EL (cell line): Measurements from ENCODE around the gene PCGF1.
A peak's percentile ranks its signal among the peaks of the same experiment; 100 is the strongest.

ENCODE experiments used
- DNase-seq: peaks from one replicate; pipeline ENCODE4 v3.0.0-alpha.2; 2016

Gene PCGF1

DNA sequence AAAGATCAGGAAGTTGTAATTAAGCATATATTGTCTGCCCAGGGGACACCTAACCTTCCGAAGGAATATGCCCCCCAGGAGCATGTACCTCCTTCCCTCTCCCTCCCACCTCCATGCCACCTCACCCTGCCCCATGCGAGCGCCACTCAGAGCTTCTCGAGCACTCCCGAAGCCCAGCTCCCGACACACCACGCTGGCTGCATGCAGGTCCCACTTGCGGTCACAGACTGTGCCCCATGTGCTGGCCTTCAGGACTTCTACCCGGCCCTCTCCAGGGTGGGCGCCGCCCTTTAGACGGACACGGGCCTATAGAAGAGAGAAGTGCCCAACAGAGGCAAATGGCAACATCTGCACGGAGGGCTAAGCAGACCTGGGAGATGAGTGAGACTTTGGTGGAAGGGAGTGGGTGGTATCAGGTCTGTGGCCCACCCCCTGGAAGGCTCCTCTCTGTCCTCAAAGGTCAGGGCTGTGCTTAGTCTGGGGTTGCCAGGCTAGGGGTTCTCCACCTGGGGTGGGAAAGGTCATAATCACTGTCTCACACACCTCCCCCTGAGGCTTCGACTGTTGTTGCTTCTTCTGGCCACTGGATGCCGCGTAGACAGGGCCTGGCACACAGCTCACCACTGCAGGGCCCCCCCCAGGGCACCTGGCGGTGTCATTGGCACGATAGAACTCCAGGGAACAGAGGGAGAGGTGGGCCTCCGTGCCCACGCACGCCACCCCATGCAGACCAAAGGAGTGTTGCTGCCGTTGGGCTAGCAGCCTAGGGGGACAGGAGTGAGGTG lies 28.9 kb upstream of the PCGF1 start:
- no peak for DNase-seq

DNA sequence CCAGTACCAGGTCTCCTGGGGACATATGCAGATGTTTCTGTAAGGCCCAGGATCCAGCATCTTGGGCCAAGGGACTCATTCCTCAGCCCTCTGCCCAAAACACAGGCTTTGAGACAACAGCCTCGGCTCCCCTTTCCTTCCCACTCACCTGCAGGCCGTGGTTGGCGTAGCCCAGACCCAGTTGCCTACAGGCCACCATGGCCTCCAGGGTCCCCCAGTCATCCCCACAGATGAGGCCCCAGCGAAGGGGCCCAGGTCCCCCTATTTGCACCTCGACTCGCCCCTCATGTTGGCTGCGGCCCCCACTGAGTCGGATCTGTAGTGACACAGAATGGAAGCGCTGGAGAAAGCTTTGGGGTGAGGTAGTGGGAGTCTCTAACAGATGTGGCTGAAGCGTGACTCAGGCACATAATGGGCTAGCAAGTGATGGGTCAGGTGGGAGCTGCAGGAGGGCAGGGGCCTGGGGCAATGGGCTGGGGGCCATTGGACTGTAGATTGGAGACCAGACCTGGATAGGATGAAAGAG lies 28.0 kb upstream of the PCGF1 start:
- no peak for DNase-seq

DNA sequence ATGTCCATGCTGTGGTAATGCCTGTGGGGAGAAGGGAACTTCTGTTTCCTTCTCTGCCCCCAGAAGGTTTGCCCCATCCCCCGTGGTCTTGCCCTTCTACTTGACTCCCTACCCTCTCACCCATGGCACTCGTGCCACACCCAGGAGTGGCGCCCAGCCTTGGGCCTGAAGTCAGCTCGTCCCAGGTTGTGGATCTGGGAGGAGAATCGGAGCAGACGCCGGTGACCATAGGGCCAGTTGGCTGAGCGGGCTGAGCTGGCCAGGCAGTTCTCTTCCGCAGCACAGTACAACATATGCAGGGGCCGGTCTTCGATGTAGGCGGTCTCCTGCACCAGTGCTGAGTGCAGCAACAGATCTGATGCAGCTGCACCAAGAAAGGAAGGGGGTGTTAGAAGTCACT lies 26.9 kb upstream of the PCGF1 start:
- no peak for DNase-seq

DNA sequence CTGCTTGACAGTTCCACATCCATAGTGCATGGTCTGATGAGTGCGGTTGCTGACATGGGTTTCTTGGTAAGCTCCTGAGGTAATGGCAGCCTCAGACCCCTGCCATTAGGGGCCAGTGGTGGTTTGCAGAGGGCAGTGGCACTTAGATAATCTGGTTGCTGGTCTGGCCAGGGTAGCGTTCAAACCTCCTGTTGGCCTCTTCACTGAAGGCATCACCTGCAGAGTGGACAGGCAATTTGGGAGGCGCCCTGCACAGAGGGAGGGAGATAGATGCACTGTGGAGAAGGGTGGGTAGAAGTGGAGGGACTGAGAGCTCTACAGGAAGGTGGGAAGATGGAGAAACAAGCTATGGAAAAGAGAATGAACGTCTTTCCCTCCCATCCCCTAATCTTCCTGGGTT lies 26.0 kb upstream of the PCGF1 start:
- DNase-seq, result no peak

DNA sequence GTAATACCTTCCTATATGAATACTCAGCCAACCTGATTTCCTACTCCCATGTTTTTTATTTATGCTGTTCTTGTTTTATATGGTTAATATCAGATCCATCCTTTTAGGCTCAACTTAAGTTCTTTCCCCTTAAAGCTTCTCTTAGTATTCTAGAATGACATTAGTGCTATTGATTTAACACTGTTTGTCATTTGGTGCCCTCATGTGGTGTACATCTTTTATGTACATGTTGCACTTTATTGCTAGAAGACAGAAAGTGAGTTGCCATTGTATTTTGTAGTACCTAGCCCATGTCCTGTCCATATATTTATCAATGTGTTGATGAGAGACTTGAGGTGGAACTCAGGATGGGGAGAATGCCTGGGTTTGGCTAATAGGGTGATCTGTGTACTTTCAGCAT lies 24.7 kb upstream of the PCGF1 start:
- DNase-seq, result peak; percentile 46

DNA sequence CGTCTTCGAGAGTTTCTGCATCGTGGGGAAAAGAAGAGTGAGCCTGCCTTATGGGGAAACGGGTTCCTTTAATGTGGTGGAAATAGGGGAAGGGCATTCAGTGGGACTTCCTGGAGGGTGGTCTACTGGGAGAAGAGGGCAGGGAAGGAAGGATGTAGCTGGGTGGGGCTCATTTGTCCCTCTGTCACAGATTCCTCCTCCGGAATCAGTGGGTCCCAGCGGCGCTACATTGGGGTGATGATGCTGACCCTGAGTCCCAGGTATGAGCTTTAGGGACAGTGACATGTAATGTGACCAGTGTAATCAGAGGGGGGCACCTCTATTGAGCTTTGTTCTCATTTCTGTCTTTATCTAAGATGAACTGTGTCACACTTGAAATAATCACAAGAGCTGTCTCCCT lies 24.2 kb upstream of the PCGF1 start:
- no peak for DNase-seq

DNA sequence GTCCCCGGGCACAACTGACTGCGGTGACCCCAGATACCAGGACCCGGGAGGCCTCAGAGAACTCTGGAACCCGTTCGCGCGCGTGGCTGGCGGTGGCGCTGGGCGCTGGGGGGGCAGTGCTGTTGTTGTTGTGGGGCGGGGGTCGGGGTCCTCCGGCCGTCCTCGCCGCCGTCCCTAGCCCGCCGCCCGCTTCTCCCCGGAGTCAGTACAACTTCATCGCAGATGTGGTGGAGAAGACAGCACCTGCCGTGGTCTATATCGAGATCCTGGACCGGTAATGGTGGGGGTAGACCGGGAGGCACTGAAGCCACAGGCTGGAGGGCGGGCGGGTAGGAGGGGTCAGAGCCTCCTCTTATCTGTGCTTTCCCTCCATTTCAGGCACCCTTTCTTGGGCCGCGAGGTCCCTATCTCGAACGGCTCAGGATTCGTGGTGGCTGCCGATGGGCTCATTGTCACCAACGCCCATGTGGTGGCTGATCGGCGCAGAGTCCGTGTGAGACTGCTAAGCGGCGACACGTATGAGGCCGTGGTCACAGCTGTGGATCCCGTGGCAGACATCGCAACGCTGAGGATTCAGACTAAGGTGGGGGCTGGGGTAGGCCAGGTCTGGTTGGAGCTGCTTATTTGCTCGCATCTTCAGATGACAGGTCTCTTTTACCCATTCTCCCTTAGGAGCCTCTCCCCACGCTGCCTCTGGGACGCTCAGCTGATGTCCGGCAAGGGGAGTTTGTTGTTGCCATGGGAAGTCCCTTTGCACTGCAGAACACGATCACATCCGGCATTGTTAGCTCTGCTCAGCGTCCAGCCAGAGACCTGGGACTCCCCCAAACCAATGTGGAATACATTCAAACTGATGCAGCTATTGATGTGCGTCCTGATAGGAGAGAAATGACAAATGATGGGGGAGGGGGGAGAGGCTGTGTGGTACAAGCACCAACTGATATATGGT lies 23.0 kb upstream of the PCGF1 start:
- peak; percentile 65 for DNase-seq

DNA sequence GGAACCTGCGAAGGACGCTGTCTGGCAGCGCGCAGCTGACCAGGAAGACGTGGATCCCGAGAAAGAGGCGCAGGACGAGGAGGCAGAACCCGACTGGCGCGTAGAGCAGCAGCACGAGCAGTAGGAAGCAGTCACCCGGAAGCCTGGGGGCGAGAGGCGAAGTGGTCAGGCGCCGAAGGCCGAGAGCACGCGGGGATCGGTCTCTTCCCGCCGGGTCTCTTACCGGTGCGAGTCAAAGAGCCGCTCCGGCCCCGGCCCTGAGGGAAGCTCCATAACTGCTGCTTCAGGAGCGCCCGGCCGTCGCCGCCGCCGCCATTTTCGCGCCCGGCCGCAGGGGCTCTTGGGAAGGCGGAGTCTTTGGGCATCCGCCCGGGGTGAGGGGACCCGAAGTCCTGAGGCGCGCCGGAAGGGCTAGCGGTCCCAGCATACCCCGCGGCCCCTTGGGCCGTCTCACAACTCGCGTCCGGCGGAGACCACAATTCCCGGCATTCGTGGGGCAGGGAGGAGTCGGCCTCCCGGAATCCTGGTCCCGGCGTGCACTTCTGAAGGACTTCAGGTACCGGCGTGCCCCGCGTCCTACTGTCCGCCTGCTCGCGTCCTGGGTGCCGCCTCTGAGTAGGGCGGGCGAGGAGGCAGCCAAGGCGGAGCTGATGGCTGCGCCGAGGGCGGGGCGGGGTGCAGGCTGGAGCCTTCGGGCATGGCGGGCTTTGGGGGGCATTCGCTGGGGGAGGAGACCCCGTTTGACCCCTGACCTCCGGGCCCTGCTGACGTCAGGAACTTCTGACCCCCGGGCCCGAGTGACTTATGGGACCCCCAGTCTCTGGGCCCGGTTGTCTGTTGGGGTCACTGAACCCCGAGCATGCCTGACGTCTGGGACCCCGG lies 22.1 kb upstream of the PCGF1 start, which contains the start of the genes AUP1 and HTRA2:
TSS of gene AUP1 (minus strand) at position 350 of the 882 bp plus-strand sequence. CDS start at position 273, 77 bp downstream.
TSS of gene HTRA2 (plus strand) at position 577 of the 882 bp plus-strand sequence. CDS start at position 651, 74 bp downstream.
- DNase-seq, result peak; percentile 99

DNA sequence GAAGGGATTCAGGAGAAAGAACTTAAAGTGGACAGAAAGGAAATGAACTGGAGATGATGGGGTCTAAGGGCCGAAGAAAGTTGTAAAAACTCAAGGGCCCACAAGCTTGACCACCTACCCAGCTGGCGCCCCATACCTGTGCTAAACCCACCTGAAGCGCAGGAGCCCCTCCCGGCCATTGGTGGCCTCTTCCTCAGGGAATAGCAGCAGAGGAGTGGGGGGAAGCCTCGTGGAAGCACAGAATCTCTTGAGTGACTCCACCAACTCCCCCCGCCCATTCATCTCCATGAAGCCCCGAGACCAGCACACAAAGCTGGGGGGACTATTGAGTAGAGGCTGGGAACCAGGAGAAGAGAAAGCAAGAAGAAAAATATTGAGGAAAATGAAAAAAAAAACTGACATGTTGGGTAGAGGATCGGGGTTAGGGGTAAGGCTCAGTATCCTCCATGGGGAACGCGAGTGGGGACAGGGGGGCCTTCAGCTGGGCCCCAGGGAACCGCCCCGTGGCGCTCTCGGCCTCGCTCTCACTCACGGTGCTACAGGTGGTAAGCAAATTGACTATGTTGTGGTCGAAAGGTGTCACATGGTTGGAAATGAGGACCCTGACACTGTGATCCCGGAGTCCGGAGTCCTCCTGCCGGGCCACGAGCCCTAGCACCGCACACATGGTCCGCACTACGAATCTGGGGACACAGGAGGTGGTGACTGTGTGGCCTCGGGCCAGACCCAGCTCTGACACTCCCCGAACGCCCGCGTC lies 21.3 kb upstream of the PCGF1 start:
- DNase-seq, result no peak

DNA sequence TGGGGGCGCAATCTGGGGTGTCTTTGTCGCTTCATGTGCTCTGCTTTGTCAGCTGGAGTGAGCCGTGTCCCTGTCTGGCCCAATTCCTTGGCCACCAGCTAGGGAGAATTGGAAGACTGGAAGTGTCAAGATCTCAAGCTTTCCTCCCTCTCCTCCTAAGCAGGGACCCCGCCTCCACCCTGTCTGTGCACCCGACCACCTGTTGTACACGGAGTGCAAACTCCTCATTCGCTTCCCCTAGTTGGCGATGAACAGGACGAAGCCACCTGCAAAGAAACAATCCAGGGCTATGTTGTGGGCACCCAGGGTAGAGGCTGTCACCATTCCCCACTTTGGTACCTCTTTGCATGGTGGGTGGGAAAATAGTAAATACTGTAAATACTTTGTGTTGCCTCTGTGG lies 20.2 kb upstream of the PCGF1 start:
- DNase-seq, result no peak

DNA sequence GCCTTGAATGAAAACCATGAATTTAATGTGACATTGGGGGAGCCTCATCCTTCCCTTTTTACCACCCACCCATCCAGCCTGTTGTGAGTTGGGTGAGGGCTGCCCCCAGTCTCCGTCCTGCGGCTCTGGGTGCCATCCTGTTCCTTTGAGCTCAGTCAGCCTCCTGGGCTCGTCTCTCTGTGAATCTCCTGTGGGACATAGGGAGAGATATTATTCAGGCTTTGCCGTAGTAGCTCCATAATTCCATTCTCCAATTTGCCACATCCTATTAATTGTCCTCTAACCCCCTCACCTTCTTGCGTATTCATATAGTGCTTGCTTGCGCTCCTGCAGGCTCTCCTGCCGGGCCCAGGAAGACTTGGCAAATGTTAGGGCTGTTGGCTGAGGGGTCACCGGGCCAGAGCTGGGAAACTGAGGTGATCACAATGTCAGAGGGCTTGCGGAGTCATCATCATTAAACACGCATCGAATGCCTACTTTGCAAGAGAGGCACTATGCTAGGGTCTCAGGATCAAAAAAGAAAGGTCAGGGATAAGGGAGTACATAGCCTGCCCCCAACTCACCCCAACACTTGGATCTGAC lies 19.2 kb upstream of the PCGF1 start:
- no peak for DNase-seq

DNA sequence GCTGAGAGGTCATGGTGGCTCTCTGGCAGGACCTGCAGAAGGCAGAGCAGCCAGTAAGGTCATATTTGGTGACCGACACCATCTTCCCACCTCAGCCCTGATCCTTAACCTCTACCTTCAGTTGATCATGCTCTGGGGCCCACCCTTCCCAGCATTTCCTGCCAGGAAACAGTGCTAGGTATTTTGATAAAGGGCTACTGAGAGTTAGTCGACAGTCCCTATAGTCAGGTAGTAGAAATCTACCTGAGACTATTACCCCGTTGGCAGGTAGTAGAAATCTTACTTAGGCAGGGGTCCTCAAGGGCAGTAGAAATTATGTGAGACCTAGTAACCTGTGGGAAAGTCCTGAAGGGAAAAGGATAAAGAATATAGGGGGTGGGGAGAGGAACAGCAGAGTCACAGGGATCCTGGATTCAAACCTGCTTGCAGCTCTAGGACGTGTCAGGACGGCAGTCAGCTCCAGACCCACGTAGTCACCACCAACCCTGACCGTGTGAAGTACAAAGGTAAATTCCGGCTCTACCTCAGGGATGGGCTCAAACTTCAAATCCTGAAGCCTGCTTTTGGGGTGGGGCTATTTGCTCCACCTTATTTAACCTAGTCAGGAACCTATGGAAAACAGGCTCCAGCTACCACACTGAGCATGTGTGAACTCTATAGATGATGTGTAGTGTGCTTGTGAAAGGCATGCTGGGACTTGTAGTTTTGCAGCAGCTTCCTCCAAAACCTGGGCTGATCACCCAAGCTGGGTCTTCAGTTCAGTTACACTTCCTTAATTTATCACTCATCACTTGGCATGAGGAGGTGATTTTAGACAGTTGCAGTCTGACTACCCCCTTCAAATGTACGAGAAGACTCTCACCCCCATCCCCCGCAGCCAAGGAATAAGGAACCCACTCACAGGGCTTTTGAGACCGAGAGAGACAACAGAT lies 18.5 kb upstream of the PCGF1 start, which contains the start of gene DQX1:
TSS of gene DQX1 (minus strand) at position 515 of the 932 bp plus-strand sequence. CDS start at position 13, 502 bp downstream.
- DNase-seq, result peak; percentile 36

DNA sequence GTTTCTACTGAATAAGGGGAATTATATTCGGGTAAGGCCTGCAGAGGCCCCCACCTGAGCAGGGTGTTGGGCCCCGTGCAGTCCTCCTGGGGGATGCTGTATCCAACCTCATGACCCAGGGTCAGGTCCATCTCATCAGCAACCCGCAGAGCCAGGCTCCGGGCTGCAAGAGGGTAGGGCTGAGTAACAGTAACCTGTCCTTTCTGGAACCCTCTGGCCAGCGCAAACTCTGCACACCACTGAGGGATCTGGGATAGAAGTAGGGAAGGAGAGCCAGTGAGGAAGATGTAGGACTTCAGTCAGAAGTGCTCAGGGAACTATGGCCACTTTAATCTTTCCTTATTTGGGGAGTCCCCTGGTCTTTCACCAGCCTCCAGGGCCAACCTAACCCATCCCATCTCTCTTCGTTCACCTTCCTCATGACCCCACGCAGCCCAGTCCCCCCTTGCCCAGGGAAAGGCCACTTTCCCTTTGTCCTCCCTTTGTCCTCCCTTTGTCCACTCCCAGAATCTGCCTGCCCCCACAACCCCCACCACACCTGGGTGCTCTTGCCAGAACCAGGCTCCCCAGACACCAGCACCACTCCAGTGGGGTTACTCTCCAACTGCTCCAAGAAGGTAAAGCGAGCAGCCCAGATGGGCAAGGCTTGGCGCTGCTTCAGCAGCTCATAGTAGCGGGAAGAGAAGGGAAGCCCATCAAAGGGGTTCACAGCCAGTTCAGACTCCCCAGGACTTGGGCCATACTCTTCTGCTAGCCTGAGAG lies 17.6 kb upstream of the PCGF1 start:
- DNase-seq, result no peak

DNA sequence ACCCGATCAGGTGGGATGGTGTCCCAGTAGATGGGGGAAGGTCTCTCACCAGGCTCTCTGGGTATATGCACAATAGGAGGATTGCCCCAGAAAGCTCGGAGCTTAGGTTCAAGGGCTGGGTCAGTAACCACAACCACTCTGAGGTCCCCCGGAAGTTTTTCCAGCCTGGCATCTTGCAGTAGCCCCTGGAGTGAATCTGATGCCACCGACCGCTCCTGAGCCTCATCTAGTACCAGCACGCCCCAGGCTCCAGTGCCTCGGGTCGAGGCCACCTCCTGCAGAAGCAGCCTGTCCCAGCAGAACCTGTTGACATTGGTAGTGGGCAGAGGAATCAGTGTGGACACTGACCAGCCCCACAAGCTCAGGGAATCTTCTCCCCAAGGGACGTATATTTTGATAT lies 16.5 kb upstream of the PCGF1 start:
- no peak for DNase-seq

DNA sequence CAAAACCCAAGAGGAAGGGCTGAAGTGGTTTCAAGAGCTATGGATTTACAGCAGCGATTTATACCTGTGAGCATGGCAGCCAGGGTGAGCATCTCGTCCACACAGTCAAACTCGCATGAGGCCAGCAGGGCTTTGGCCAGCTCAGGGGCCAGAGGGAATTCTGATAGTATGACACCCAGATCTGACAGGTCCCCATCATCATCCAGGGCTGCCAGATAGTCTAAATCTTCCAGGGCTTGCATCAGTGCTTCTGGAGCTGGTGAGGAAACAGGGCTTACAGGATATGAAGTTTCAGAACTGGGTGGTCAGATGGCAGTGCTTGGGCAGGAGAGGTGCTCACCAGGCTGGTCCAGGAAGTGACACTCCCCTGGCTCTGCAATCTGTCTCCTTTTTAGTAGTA lies 15.0 kb upstream of the PCGF1 start:
- no peak for DNase-seq

DNA sequence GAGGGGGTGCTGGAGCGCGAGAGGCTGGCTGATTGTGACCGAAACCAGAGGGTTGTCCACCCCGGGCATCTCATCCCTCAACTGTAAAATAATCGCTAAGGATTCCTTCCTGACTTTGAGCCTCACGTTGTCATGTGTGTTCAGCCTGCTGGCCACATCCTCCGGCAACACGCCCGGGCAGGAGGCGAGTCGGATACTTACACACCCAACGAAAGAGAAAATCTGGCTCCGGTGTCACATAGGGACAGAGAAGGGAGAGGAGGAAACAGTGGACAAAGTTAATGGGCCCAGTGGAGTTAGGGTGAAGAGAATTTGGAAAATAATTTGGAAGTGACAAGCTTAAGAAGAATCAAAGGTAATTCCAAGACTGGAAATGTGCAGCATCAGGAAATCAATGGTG lies 9.2 kb upstream of the PCGF1 start:
- DNase-seq, result no peak

DNA sequence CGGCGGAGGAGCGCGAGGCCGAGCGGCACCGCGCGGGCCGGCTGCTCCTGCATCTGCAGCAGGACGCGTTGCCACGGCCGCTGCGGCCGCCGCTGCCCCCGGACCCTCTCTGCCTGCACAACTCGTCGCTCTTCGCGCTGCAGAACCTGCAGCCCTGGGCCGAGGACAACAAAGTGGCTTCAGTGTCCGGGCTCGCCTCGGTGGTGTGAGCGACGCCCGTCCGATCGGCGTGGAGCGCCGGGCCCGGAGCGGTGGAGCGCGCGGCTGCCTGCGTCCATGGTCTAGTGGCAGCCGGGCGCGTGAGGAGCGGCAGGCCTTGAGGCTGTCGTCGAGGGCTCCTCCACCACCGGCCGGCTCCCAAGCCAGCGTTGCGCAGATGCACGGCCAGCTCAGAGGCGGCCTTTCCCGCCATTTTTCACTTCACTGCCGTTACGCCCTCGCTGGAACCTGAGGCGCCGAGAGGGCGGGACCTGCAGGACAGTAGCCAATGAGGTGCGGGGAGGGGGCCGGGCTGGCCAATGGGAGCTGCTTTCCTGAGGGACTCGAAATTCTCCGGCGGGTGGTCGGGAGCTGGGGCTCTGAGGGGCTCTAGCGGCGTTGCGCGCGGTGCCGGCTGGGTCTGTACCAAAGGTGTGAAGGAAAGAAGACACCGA lies 8.6 kb upstream of the PCGF1 start:
- no peak for DNase-seq

DNA sequence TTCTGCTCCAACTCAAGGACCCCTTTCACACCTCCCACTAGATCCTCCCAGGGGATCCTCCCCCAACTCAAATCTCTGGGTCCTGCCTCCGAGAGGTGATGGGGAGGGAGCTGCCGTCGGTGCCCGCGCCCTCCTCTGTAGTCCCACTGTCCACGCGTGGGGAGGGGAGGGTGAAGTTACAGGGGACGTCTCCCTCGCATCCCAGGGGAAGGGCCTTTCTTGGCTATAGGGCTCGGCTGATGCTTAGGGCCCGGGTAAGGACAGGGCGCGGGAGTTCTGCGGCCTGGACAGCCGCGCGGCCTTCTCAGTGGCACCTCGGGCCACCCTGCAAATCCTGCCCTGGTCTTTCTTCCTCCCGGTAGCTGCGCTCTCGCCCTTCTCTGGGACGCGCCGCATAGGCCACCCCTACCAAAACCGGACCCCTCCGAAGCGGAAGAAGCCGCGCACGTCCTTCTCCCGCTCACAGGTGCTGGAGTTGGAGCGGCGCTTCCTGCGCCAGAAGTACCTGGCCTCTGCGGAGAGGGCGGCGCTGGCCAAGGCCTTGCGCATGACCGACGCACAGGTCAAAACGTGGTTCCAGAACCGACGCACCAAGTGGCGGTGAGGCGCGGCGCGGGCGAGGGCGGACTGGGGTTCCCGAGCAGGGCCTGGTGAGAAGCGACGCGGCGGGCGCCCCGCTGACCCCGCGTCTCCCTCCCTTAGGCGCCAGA lies 7.9 kb upstream of the PCGF1 start:
- no peak for DNase-seq
